Measurements from ENCODE around the gene LMBR1L.

The LMBR1L gene

DNA sequence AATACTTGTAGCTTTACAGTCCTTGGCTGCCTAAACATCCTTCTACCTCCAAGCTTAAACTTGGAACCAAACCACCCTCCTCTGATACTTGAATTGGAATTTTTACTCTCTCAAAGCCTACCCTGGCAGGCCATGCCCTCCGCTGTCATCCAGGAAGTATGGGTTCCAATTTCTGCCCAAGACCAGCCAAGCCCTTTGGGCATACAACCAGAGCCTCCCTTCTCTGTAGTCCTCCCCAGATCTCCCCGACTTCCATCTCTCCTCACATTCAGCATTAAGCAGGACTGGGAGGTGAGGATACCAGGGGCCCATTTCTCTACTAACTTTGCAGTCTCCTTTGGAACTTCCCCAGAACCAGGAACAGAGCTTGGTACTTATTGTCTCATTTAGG, 15.7 kb downstream of the LMBR1L start:
- Mint-ChIP-seq H3K4me3 (peak overlapping the region in 2 of 3 experiments; percentile 21 to 42), H3K27me3 (ENCODE audit: low read depth) (peaks cover 75% of the 10 kb centered on the region), H3K36me3 (ENCODE audit: low read depth) (peaks cover 39% of the 10 kb centered on the region), H3K4me1 (peaks cover 36% of the 10 kb centered on the region), H3K9me3 (no peaks in the 10 kb centered on the region), H3K27ac (no peak overlapping the region)
- TF ChIP-seq, protein P1, sequence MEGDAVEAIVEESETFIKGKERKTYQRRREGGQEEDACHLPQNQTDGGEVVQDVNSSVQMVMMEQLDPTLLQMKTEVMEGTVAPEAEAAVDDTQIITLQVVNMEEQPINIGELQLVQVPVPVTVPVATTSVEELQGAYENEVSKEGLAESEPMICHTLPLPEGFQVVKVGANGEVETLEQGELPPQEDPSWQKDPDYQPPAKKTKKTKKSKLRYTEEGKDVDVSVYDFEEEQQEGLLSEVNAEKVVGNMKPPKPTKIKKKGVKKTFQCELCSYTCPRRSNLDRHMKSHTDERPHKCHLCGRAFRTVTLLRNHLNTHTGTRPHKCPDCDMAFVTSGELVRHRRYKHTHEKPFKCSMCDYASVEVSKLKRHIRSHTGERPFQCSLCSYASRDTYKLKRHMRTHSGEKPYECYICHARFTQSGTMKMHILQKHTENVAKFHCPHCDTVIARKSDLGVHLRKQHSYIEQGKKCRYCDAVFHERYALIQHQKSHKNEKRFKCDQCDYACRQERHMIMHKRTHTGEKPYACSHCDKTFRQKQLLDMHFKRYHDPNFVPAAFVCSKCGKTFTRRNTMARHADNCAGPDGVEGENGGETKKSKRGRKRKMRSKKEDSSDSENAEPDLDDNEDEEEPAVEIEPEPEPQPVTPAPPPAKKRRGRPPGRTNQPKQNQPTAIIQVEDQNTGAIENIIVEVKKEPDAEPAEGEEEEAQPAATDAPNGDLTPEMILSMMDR (IDR thresholded peaks at IDR 0.05; ENCODE audit: unreplicated experiment in 3 of 3), result no peak

DNA sequence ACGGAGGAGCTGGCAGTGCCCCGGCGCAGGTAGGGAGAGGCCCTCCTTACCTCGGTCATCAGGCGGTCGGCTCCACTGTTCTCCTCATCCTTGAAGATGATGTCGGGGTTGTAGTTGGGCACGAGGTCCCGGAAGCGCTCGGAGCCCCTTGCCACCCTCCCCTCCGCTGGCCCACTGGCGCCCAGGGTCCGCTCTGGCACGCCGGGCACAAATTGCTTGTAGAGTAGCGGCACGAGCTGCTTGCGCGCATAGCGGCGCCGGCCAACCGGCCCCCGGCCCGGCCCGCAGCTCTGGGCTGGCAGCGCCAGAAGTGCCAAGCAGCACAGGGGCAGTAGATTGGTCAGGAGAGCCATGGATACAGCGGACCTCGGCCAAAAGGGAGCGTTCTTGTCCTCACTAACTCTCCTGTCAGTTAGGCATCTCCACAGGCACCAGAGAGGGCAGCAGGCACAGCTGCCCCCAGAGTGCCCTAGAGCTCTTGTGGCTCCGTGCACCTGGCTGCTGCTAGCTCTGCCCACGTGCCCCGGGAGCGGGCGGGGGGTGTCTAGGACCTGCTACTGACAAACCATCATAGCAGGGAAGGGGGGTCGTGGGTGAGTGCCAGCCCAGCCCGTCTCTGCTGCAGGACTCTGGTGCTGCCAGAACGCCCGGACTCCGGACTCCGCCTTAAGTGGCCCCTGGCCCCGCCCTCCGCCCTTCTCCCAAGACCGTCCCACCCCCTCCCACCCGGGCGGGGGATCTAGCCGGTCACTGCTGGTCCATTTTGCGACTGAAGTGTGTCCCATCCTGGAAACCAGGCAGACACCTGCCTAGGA, 16.3 kb downstream of the LMBR1L start, which contains the start of gene DHH:
Gene DHH (minus strand): TSS at position 642 of the 815 bp plus-strand sequence. CDS start 289 bp downstream, at position 353.
- TF ChIP-seq, protein P1 (IDR thresholded peaks at IDR 0.05; ENCODE audit: unreplicated experiment in 3 of 3), result no peak
- no peaks in the 10 kb centered on the region for H3K9me3 Mint-ChIP-seq
- H3K36me3 Mint-ChIP-seq (ENCODE audit: low read depth), result peaks cover 33% of the 10 kb centered on the region
- peaks cover 81% of the 10 kb centered on the region for H3K27me3 Mint-ChIP-seq (ENCODE audit: low read depth)
- H3K27ac Mint-ChIP-seq, result no peak within 1 kb of the TSS
- peak within 1 kb of the TSS; percentile 45 to 59 (median 50) for H3K4me3 Mint-ChIP-seq
- H3K4me1 Mint-ChIP-seq, result peaks cover 36% of the 10 kb centered on the region

DNA sequence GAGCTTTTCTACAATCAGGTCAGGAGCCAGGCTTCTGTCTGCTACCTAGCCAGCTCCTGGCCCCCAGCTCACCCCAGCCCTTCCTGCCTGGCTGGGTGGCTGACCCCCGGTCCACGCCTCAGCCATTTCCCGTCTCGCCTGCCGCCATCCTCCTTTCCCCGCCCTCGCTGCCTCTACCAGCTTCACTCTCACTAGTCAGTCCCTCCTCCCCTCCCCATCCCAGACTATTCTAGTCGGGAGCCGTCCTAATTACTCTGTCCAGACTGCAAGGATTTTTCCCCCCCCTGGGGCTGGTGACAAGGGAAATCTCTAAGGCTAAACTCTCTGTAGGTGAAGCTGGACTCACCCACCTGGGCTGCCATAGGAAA, 16.9 kb downstream of the LMBR1L start:
- TF ChIP-seq, protein P1 (IDR thresholded peaks at IDR 0.05; ENCODE audit: unreplicated experiment in 3 of 3), result no peak
- Mint-ChIP-seq H3K36me3 (ENCODE audit: low read depth) (peaks cover 30% of the 10 kb centered on the region), H3K9me3 (no peaks in the 10 kb centered on the region)

DNA sequence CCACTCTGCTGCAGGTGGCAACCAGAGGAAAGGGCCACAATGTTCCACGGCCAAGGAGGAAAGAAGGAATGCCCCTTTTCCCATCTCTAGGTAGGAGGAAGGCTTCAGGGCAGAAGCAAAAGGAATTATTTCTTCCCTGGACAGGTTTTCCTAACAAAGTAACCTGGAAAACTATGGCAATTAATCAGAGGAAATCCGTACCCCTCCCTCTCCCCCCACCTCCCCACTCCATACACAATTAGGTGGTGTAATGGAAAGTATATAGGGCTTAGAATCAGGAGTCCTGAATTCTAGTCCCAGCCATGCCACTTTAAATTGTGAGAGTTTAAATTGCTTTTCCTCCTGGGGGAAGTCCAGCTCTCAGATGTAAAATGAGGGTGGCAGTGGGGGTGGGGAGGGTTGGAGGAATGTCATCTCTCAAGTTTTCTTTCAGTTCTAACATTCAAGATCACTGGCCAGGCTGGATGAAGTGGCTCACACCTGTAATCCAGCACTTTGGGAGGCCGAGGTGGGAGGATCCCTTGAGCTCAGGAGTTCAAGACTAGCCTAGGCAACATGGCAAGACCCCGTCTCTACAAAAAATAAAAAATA, 17.7 kb downstream of the LMBR1L start:
- Mint-ChIP-seq H3K27ac (no peak overlapping the region), H3K9me3 (no peaks in the 10 kb centered on the region), H3K4me3 (peak overlapping the region in 2 of 3 experiments; percentile 71 to 73), H3K27me3 (ENCODE audit: low read depth) (peaks cover 95% of the 10 kb centered on the region), H3K36me3 (ENCODE audit: low read depth) (peaks cover 21% of the 10 kb centered on the region), H3K4me1 (peaks cover 45% of the 10 kb centered on the region)
- TF ChIP-seq, protein P1 (IDR thresholded peaks at IDR 0.05; ENCODE audit: unreplicated experiment in 3 of 3), result no peak

More for the DNA sequence above, 16.9 kb downstream of the LMBR1L start:
- Mint-ChIP-seq H3K27me3 (ENCODE audit: low read depth) (peaks cover 87% of the 10 kb centered on the region), H3K4me1 (peaks cover 37% of the 10 kb centered on the region), H3K27ac (no peak overlapping the region), H3K4me3 (peak overlapping the region; percentile 45 to 59 (median 50))

DNA sequence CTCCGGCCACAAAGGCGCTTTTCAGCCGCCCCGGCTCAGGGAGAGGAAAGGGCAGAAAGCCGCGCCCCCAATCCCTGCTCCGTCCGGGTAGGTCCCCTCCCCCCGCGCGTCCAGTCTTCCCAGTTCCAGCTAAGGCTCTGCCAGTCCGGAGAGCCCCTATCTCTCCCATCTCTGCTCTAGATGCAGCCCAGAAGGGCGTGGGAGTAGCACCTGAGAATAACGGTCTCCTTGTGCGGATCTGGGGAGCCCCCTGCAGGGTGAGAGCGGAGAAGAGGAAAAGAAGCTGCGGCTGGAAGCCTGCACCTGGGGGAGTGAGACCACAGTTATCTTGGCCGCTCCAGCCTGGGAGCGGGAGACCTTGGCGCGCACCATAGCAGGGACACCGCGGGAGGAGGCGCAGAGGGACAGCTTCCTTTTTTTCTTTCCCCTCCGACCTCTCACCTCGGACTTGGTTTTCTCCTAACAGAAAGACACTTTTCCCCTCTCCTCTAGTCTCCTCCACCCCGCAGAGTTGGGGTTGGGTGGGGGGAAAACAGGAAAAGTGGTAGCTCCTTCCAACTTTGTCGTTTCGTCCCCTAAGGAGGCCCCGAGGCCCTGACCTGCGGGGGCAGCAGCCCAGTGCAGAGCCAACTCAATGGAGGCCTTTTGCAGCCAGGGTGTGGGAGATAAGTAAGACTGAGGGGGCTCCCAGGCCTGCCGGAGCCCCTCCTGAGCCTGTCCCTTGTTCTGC, 18.4 kb downstream of the LMBR1L start:
- Mint-ChIP-seq H3K36me3 (ENCODE audit: low read depth) (peaks cover 16% of the 10 kb centered on the region), H3K9me3 (no peaks in the 10 kb centered on the region), H3K4me3 (peak overlapping the region; percentile 71 to 77 (median 73)), H3K4me1 (peaks cover 49% of the 10 kb centered on the region), H3K27me3 (ENCODE audit: low read depth) (peaks cover 96% of the 10 kb centered on the region), H3K27ac (no peak overlapping the region)
- TF ChIP-seq, protein P1 (IDR thresholded peaks at IDR 0.05; ENCODE audit: unreplicated experiment in 3 of 3), result peak; percentile 40 to 53 (median 42)
